ENCODE results near the gene CYRIA.

The CYRIA gene

GRCh38 chr2:16680781-16681180 lies 15.1 kb upstream of the CYRIA start:
- Mint-ChIP-seq H3K9me3 (peaks cover 0 to 6% of the 10 kb centered on the region in 2 donors), H3K4me3 (no peak overlapping the region), H3K4me1 (no peaks in the 10 kb centered on the region), H3K27ac (no peak overlapping the region), H3K27me3 (peaks cover 23% of the 10 kb centered on the region)
- ATAC-seq (no peak), DNase-seq (no peak)

DNA sequence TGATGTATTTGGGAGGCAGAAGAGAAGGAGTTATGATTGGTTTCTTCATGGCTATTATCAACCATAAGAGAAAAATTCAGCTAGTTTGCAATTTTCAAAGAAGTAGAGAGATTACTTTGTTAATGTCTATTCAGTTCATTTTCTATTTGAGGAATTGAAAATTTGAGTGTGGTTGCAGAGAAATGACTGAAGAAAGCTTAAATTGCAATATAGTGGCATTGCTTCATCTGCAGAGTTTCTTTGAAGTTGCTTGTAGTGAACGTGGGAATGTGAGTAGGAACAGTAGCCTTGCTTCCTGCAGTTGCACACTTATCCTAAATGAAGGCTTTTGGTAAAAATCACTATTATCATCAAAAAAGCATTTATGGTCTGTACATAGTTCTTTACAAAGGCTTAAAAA lies 14.7 kb upstream of the CYRIA start:
- ATAC-seq (no peak), DNase-seq (no peak)
- peaks cover 28% of the 10 kb centered on the region for H3K27me3 Mint-ChIP-seq
- no peaks in the 10 kb centered on the region for H3K4me1 Mint-ChIP-seq
- peaks cover 0 to 6% of the 10 kb centered on the region in 2 donors for H3K9me3 Mint-ChIP-seq
- no peak overlapping the region for H3K27ac Mint-ChIP-seq
- no peak overlapping the region for H3K4me3 Mint-ChIP-seq

- H3K27me3 Mint-ChIP-seq: peaks cover 26% of the 10 kb centered on the region
- no peaks in the 10 kb centered on the region for H3K4me1 Mint-ChIP-seq
- no peak for DNase-seq
- no peak overlapping the region for H3K4me3 Mint-ChIP-seq
- no peak overlapping the region for H3K27ac Mint-ChIP-seq
- peaks cover 0 to 6% of the 10 kb centered on the region in 2 donors for H3K9me3 Mint-ChIP-seq
- ATAC-seq: no peak
Observed at GRCh38 chr2:16678964-16679363, 13.3 kb upstream of the CYRIA start.

- peaks cover 0 to 6% of the 10 kb centered on the region in 2 donors for H3K9me3 Mint-ChIP-seq
- no peak for ATAC-seq
Observed at GRCh38 chr2:16677875-16678274, 12.2 kb upstream of the CYRIA start.

DNA sequence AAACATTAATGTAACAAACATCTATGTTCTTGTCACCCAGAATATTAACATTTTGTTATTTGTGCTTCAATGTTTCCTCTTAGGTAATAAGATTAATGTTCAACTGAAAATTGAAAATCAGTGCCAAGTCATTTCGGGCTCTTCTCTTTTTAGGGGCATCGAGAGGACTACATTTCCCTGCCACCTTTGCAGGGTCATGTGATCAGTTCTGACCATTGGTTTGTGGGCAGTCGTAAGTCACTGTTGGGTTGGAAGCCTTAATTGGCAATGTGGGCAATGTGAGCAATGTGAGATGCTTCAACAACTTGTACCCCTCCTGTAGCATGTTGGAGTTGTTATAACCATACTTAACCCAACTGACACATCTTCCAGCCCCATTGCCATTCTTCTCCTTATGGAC lies 10.1 kb upstream of the CYRIA start:
- H3K9me3 Mint-ChIP-seq: peaks cover 0 to 6% of the 10 kb centered on the region in 2 donors
- DNase-seq (no peak), ATAC-seq (no peak)
- no peak overlapping the region for H3K4me3 Mint-ChIP-seq
- H3K4me1 Mint-ChIP-seq: no peaks in the 10 kb centered on the region
- no peak overlapping the region for H3K27ac Mint-ChIP-seq
- H3K27me3 Mint-ChIP-seq: peaks cover 20% of the 10 kb centered on the region

More at GRCh38 chr2:16677875-16678274, 12.2 kb upstream of the CYRIA start:
- Mint-ChIP-seq H3K4me1 (no peaks in the 10 kb centered on the region), H3K27ac (no peak overlapping the region), H3K27me3 (peaks cover 23% of the 10 kb centered on the region), H3K4me3 (no peak overlapping the region)
- no peak for DNase-seq

DNA sequence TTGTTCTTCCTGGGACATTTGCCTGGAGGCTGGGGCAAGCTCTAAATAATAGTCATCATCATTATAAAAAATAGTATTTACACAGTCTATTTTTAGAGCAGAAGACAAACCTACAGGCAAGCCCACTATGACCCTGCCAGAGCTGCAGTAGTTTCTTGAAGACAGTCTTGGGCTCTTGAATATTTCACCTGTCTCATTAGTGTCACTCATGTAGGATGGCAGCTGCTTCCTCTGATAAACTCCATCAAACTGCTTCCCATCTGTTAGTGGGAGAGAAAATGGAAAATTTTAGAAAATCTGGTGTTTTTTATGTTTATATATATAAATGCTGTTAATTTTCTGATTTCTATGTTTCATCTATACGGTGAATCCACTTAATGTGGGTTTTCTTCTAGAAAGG lies 8.5 kb upstream of the CYRIA start:
- no peak for ATAC-seq
- no peak for DNase-seq
- no peaks in the 10 kb centered on the region for H3K9me3 Mint-ChIP-seq
- H3K4me3 Mint-ChIP-seq: no peak overlapping the region
- H3K27ac Mint-ChIP-seq: no peak overlapping the region
- peaks cover 28% of the 10 kb centered on the region for H3K27me3 Mint-ChIP-seq
- no peaks in the 10 kb centered on the region for H3K4me1 Mint-ChIP-seq

GRCh38 chr2:16671760-16672159 lies 6.1 kb upstream of the CYRIA start:
- no peak for ATAC-seq
- Mint-ChIP-seq H3K4me3 (no peak overlapping the region), H3K9me3 (no peaks in the 10 kb centered on the region), H3K27ac (no peak overlapping the region), H3K4me1 (no peaks in the 10 kb centered on the region), H3K27me3 (peaks cover 50% of the 10 kb centered on the region)
- DNase-seq: no peak

DNA sequence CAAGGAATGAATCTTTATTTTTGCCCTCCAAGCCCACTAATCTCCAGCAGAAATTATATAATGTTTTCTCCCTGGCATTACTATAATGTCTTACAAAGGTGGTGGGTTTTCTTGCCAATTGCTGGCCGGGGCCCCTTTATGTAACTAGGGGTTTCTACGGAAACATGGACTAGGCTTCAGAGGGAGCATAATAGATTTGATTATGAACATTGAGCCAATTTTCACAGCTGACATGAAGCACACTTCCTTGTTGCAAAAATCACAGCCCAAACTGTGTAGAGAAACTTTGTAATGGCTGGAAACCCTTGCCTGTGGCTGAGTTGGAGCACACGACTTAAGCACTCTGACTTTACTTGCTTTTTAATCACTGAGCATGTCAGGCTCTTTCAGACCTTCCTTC lies 3.8 kb upstream of the CYRIA start:
- Mint-ChIP-seq H3K27ac (no peak overlapping the region), H3K4me1 (peaks cover 19% of the 10 kb centered on the region), H3K27me3 (peaks cover 58% of the 10 kb centered on the region), H3K4me3 (no peak overlapping the region), H3K9me3 (no peaks in the 10 kb centered on the region)
- ATAC-seq: no peak
- no peak for DNase-seq

GRCh38 chr2:16666449-16666801 lies 791 bp upstream of the CYRIA start:
- H3K4me1 Mint-ChIP-seq: peaks cover 25% of the 10 kb centered on the region
- ATAC-seq (peak; percentile 25), DNase-seq (no peak)
- no peaks in the 10 kb centered on the region for H3K9me3 Mint-ChIP-seq
- H3K27ac Mint-ChIP-seq: peak overlapping the region in 1 of 2 donors; percentile 23
- peak overlapping the region; percentile 74 to 88 for H3K4me3 Mint-ChIP-seq
- H3K27me3 Mint-ChIP-seq: peaks cover 86% of the 10 kb centered on the region

GRCh38 chr2:16664809-16665747 lies 556 bp downstream of the CYRIA start:
- Mint-ChIP-seq H3K9me3 (no peaks in the 10 kb centered on the region), H3K4me1 (peaks cover 25% of the 10 kb centered on the region), H3K4me3 (peak overlapping the region; percentile 69 to 74), H3K27ac (no peak overlapping the region), H3K27me3 (peaks cover 86% of the 10 kb centered on the region)
- peak; percentile 57 for ATAC-seq
- no peak for DNase-seq

DNA sequence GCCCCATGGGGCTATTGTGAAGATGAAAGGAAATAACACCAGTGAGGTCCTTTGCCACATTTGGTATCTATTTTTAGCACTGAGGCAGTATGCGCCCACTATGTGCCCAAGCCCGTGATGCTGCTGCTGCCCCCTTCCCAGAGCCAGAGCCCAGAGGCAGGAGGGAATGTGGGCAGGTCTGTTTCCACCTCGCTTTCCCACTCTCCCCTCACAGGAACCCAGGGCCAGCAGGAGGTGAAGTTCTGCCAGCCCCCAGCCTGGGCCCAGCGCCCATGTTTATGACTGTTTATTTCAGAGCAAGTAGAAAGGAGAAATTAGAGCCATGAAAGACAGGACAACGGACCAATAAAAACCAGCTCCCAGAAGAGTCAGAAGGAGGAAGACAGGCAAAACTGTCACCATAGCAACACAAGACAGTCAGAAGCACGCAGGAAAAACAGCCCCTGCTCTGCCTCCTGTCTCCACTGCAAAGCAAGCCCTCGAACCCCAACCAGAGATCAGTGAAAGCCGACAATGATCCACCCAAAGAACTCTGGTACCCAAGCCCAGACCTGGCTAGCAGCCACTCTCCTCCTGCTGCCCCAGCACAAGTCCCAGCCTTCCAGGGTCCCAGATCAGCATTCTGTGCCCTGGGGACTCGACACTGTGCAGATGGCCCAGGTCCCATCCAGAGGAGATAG lies 1.4 kb downstream of the CYRIA start:
- DNase-seq: no peak
- Mint-ChIP-seq H3K9me3 (no peaks in the 10 kb centered on the region), H3K27ac (no peak overlapping the region), H3K27me3 (peaks cover 83% of the 10 kb centered on the region), H3K4me1 (peaks cover 25% of the 10 kb centered on the region), H3K4me3 (peak overlapping the region; percentile 69 to 74)
- no peak for ATAC-seq

- no peak overlapping the region for H3K27ac Mint-ChIP-seq
- H3K4me1 Mint-ChIP-seq: peaks cover 25% of the 10 kb centered on the region
- no peak for ATAC-seq
- no peak overlapping the region for H3K4me3 Mint-ChIP-seq
- H3K9me3 Mint-ChIP-seq: no peaks in the 10 kb centered on the region
- H3K27me3 Mint-ChIP-seq: peaks cover 85% of the 10 kb centered on the region
- no peak for DNase-seq
Observed at GRCh38 chr2:16663121-16663905, 2.3 kb downstream of the CYRIA start.

DNA sequence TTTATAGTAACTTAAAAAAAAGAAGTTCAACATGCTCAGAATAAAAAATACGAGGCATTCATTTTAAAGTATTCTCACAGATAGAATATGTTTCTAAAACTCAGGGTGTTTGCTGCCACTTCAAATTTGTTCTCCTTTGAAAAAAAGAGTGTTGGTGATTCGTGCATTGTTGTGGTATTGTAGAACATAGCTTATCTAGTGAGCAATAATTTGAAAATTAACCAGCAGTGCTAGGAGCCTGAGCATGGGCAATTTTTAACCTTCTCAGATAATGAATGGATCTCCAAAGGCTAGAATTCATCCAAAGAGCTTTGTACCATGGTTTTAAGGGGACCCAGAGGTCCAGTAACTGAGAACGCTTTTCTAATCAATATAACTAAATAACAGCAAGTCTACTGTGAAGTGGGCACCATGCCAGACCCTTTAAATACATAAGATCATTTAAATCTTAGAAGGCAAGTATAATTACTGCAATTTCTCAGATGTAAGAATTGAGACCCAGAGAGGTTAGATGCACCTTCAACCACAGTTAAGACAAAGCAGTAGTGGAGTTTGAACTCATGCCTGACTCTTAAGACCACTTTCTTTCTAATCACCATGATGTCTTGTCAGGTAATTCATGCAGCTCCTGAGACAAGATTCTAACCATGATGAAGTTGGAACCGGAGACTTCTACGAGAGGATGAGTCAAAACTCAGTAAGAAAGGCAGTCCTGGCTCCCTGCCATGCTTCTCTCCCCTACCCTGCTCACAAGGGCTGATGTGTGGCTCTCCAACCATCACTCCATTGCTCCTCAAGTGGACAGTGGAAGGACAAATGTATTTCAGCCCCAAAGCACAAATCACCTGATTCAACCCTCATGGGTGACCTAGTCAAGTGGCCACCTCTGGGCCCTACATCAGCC lies 3.4 kb downstream of the CYRIA start:
- Mint-ChIP-seq H3K4me1 (peaks cover 25% of the 10 kb centered on the region), H3K9me3 (no peaks in the 10 kb centered on the region), H3K27ac (no peak overlapping the region), H3K4me3 (no peak overlapping the region), H3K27me3 (peaks cover 76% of the 10 kb centered on the region)
- DNase-seq: no peak
- ATAC-seq: no peak

- Mint-ChIP-seq H3K4me3 (no peak overlapping the region), H3K4me1 (peaks cover 24% of the 10 kb centered on the region), H3K9me3 (no peaks in the 10 kb centered on the region), H3K27me3 (peaks cover 76% of the 10 kb centered on the region), H3K27ac (no peak overlapping the region)
- DNase-seq (no peak), ATAC-seq (no peak)
Observed at GRCh38 chr2:16661526-16661925, 4.1 kb downstream of the CYRIA start.

DNA sequence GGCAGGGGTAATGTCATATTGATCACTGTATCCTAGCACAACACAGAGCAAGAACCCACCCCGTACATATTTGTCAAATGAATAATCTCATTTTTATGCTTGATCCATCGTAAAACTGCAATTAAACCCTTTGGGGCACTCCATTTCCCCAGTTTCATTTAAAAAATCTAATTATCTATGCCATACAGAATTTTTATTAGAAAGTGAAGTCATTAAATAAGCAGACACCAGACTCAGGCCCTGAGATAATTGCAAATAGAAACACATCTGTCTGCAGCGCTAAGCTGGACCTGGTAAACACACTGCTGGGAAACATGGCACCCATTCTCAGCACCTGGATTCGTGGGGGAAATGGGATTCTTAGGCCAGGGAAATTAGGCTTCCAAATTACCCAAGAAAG lies 5.1 kb downstream of the CYRIA start:
- no peak for DNase-seq
- Mint-ChIP-seq H3K27ac (no peak overlapping the region), H3K9me3 (no peaks in the 10 kb centered on the region), H3K4me1 (peaks cover 16% of the 10 kb centered on the region), H3K27me3 (peaks cover 69% of the 10 kb centered on the region), H3K4me3 (no peak overlapping the region)
- ATAC-seq: no peak

Data from stimulated activated naive CD8-positive, alpha-beta T cell treated with anti-CD3 and anti-CD28 coated beads, Interleukin-15, amount 100 ng/mL, for 72 hours (primary cell).